ENCODE results near the gene TMEM108. TPM values are rescaled to one million over a fixed set of nuclear protein-coding genes. Genes with fewer than 3 reads are reported as not detected.

The TMEM108 gene
- total and polyA plus RNA-seq, 2 experiments from 2014 or later, result 7.4 to 15.3 TPM

DNA sequence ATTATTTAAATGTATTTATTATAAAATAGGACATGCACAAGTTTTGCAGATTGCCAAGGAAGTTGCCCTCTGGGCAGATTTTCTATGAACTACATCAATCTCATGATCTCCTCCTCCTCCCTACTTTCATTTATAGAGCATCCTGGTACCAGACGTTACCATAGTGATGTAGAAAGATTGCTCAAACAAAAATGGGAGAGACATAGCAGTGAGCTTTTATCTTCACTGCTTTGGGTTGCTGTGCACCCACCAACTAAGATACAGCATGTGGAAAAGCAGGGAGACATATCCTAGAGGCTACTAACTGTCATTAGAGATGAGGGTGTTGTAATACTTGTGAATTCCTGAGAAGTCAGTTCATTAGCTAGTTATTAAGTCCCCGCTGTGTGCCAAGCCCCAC lies 224.1 kb downstream of the TMEM108 start:
- H3K4me3 ChIP-seq, result no peak overlapping the region
- Mint-ChIP-seq H3K27me3 (ENCODE audit: insufficient read depth, low read depth, poor library complexity) (no peaks in the 10 kb centered on the region), H3K4me1 (no peaks in the 10 kb centered on the region), H3K27ac (no peak overlapping the region), H3K36me3 (ENCODE audit: low read depth) (no peaks in the 10 kb centered on the region), H3K4me3 (no peak overlapping the region), H3K9me3 (no peaks in the 10 kb centered on the region)
- no peaks in the 10 kb centered on the region for H3K36me3 ChIP-seq (ENCODE audit: insufficient read depth)
- no peak overlapping the region for H3K4me2 ChIP-seq
- no peak overlapping the region for H2AFZ ChIP-seq
- H4K20me1 ChIP-seq (replicated peaks; ENCODE audit: insufficient read depth), result no peaks in the 10 kb centered on the region; the same call in 1 of the 2 replicates
- no peaks in the 10 kb centered on the region for H3K4me1 ChIP-seq (ENCODE audit: insufficient read depth)
- ATAC-seq (no peak), DNase-seq (ENCODE audit: low spot score) (no peak)
- TF ChIP-seq EZH2 (IDR thresholded peaks at IDR 0.05; ENCODE audit: low read depth, unreplicated experiment), result no peak
- TF ChIP-seq REST (IDR thresholded peaks at IDR 0.05; ENCODE audit: unreplicated experiment), result no peak
- TF ChIP-seq STAT1 (IDR thresholded peaks at IDR 0.05; ENCODE audit: unreplicated experiment), result no peak
- TF ChIP-seq CREB1 (CRISPR knock-in tag; IDR thresholded peaks at IDR 0.05; ENCODE audit: low read depth), result no peak
- no peak for TF ChIP-seq ZNF462 (CRISPR knock-in tag; IDR thresholded peaks at IDR 0.05)
- TF ChIP-seq ZNF331 (CRISPR knock-in tag; IDR thresholded peaks at IDR 0.05; ENCODE audit: low read depth), result no peak
- no peak for TF ChIP-seq CTCF (conservative IDR thresholded peaks at IDR 0.05; ENCODE audit: low read depth in 2 of 2)
- no peaks in the 10 kb centered on the region for H3F3A ChIP-seq (replicated peaks; ENCODE audit: low read depth)
- H3K27ac ChIP-seq (ENCODE audit: low read depth), result no peak overlapping the region
- H3K9me2 ChIP-seq (ENCODE audit: insufficient read depth), result no peaks in the 10 kb centered on the region; the same call in 1 of the 2 replicates
- H3K27me3 ChIP-seq (ENCODE audit: insufficient read depth), result no peaks in the 10 kb centered on the region
- H3K79me2 ChIP-seq (replicated peaks; ENCODE audit: insufficient read depth), result no peaks in the 10 kb centered on the region; the same call in 1 of the 2 replicates
